H9 (cell line): ENCODE results near the gene ABCG2. TPM values are rescaled to one million over a fixed set of nuclear protein-coding genes. Genes with fewer than 3 reads are reported as not detected.

ENCODE experiments used
- DNase-seq: peaks from one replicate; pipeline ENCODE4 v3.0.0-alpha.2; 2017
- H2AFZ ChIP-seq: one replicate; pipeline ENCODE4 v1.6.1; 2013; ENCODE audit warnings: mild to moderate bottlenecking, low read length, control low read depth, moderate library complexity
- H2AK5ac ChIP-seq: 2 replicates; pipeline ENCODE4 v1.6.1; 2013; ENCODE audit warnings: low read length, control low read depth, mixed read lengths; ENCODE audit not compliant: insufficient read length
- H2BK120ac ChIP-seq: one replicate; pipeline ENCODE4 v1.6.1; 2013; ENCODE audit warnings: low read depth, mild to moderate bottlenecking, low read length, control low read depth, inconsistent platforms; ENCODE audit not compliant: poor library complexity, severe bottlenecking
- H2BK12ac ChIP-seq: 2 replicates; pipeline ENCODE4 v1.6.1; 2013; ENCODE audit warnings: low read length, control low read depth, mixed read lengths, low read depth; ENCODE audit not compliant: insufficient read length
- H2BK15ac ChIP-seq: 2 replicates; pipeline ENCODE4 v1.6.1; 2013; ENCODE audit warnings: low read depth, low read length, control low read depth
- H2BK20ac ChIP-seq: one replicate; pipeline ENCODE4 v1.6.1; 2013; ENCODE audit warnings: low read depth, mild to moderate bottlenecking, low read length, control low read depth, inconsistent platforms; ENCODE audit not compliant: poor library complexity, severe bottlenecking
- H2BK5ac ChIP-seq: 2 replicates; pipeline ENCODE4 v1.6.1; 2013; ENCODE audit warnings: low read length, control low read depth, mixed read lengths; ENCODE audit not compliant: insufficient read length
- H3K14ac ChIP-seq: 2 replicates; pipeline ENCODE4 v1.6.1; 2013; ENCODE audit warnings: low read length, control low read depth; ENCODE audit not compliant: insufficient read depth
- H3K18ac ChIP-seq: 2 replicates; pipeline ENCODE4 v1.6.1; 2013; ENCODE audit warnings: low read depth, mild to moderate bottlenecking, mixed read lengths, low read length, control low read depth; ENCODE audit not compliant: insufficient read length
- H3K23ac ChIP-seq: 2 replicates; pipeline ENCODE4 v1.6.1; 2013; ENCODE audit warnings: low read length, control low read depth, mixed read lengths, low read depth; ENCODE audit not compliant: insufficient read length
- H3K23me2 ChIP-seq: 2 replicates; pipeline ENCODE4 v1.6.1; 2013; ENCODE audit warnings: low read depth, mild to moderate bottlenecking, mixed read lengths, low read length, control low read depth; ENCODE audit not compliant: insufficient read length, poor library complexity, severe bottlenecking
- H3K27ac ChIP-seq: 2 replicates; pipeline ENCODE4 v1.5.1; 2013; ENCODE audit warnings: low read length, control low read depth, mixed read lengths, low read depth; ENCODE audit not compliant: insufficient read length
- H3K27me3 ChIP-seq: 2 replicates; pipeline ENCODE4 v1.6.1; 2013; ENCODE audit warnings: low read length, control low read depth, inconsistent platforms; ENCODE audit not compliant: insufficient read depth
- H3K4ac ChIP-seq: 2 replicates; pipeline ENCODE4 v1.6.1; 2013; ENCODE audit warnings: low read depth, mild to moderate bottlenecking, control low read depth, inconsistent platforms, low read length, moderate library complexity
- H3K4me1 ChIP-seq: 2 replicates; pipeline ENCODE4 v1.6.1; 2013; ENCODE audit warnings: low read length, control low read depth, inconsistent platforms; ENCODE audit not compliant: insufficient read depth
- H3K4me2 ChIP-seq: 2 replicates; pipeline ENCODE4 v1.6.1; 2013; ENCODE audit warnings: low read length, control low read depth, mixed read lengths; ENCODE audit not compliant: insufficient read length, insufficient read depth
- H3K56ac ChIP-seq: 2 replicates; pipeline ENCODE4 v1.6.1; 2013; ENCODE audit warnings: low read depth, mild to moderate bottlenecking, mixed read lengths, low read length, control low read depth; ENCODE audit not compliant: insufficient read length
- H3K79me1 ChIP-seq: 2 replicates; pipeline ENCODE4 v1.6.1; 2013; ENCODE audit warnings: low read depth, mild to moderate bottlenecking, moderate library complexity, low read length, control low read depth, inconsistent platforms; ENCODE audit not compliant: insufficient read depth, poor library complexity, severe bottlenecking
- H3K79me2 ChIP-seq: 2 replicates; pipeline ENCODE4 v1.6.1; 2013; ENCODE audit warnings: low read length, control low read depth, inconsistent platforms; ENCODE audit not compliant: insufficient read depth
- H3K9ac ChIP-seq: 2 replicates; pipeline ENCODE4 v1.6.1; 2013; ENCODE audit warnings: low read length, control low read depth, mixed read lengths; ENCODE audit not compliant: insufficient read length; ENCODE audit errors: extremely low read depth
- H3K9me3 ChIP-seq: one replicate; pipeline ENCODE4 v1.6.1; 2013; ENCODE audit warnings: low read depth, low read length, inconsistent platforms; ENCODE audit not compliant: control insufficient read depth
- H3T11ph ChIP-seq: one replicate; pipeline ENCODE4 v1.6.1; 2013; ENCODE audit warnings: mild to moderate bottlenecking, low read length, control low read depth, inconsistent platforms
- H4K20me1 ChIP-seq: one replicate; pipeline ENCODE4 v1.6.1; 2013; ENCODE audit not compliant: control insufficient read depth, insufficient read length, insufficient read depth
- H4K5ac ChIP-seq: 2 replicates; pipeline ENCODE4 v1.6.1; 2013; ENCODE audit warnings: low read depth, mild to moderate bottlenecking, mixed read lengths, low read length, control low read depth; ENCODE audit not compliant: insufficient read length
- H4K8ac ChIP-seq: replicated peaks from 2 replicates; pipeline ENCODE4 v1.6.1; 2013; ENCODE audit warnings: low read length, control low read depth, mixed read lengths, low read depth; ENCODE audit not compliant: insufficient read length
- H4K91ac ChIP-seq: 2 replicates; pipeline ENCODE4 v1.6.1; 2013; ENCODE audit warnings: low read depth, mild to moderate bottlenecking, moderate library complexity, mixed read lengths, low read length, control low read depth; ENCODE audit not compliant: insufficient read length
- H3K27ac Mint-ChIP-seq, 3 experiments: 2 replicates in 2 of 3; 3 replicates in 1 of 3; pipeline ENCODE4 v1.8.0; 2020 to 2021; ENCODE audit warnings: mixed read lengths in 3 of 3, mild to moderate bottlenecking in 1 of 3, moderate library complexity in 1 of 3
- H3K27me3 Mint-ChIP-seq: 2 replicates; pipeline ENCODE4 v1.8.0; 2021; ENCODE audit warnings: low read depth, mild to moderate bottlenecking, moderate library complexity, mixed read lengths
- H3K36me3 Mint-ChIP-seq, 3 experiments: 2 replicates in 2 of 3; 3 replicates in 1 of 3; pipeline ENCODE4 v1.8.0; 2020 to 2021; ENCODE audit warnings: low read depth in 3 of 3, mixed read lengths in 3 of 3; ENCODE audit not compliant: insufficient read depth in 1 of 3
- H3K4me1 Mint-ChIP-seq, 2 experiments: 2 replicates each; pipeline ENCODE4 v1.8.0; 2020; ENCODE audit warnings: mixed read lengths in 2 of 2
- H3K4me3 Mint-ChIP-seq, 2 experiments: 2 replicates in 1 of 2; 3 replicates in 1 of 2; pipeline ENCODE4 v1.8.0; 2020 to 2021; ENCODE audit warnings: mild to moderate bottlenecking in 2 of 2, mixed read lengths in 2 of 2, moderate library complexity in 1 of 2
- H3K9me3 Mint-ChIP-seq, 2 experiments: 2 replicates in 1 of 2; 3 replicates in 1 of 2; pipeline ENCODE4 v1.8.0; 2020; ENCODE audit warnings: mild to moderate bottlenecking in 2 of 2, mixed read lengths in 2 of 2, moderate library complexity in 1 of 2
- WGBS: extraction: QIAGEN DNeasy Blood & Tissue Kit; methylation state at CpG from one replicate; pipeline ENCODE4 v1.1.7; 2013; ENCODE audit warnings: missing lambda C conversion rate, low lambda C conversion rate, mixed read lengths; ENCODE audit not compliant: insufficient read length; ENCODE audit errors: extremely low coverage; 5-methylcytosine and 5-hydroxymethylcytosine counted together
- total RNA-seq: library from RNA; stranded (reverse); gene quantifications from 2 replicates; pipeline ENCODE4 v1.2.1, GENCODE V29; 2021
- TF ChIP-seq, protein P1 (sequence below): fragments of 200-600 bp; sonication (generic); conservative IDR thresholded peaks from 3 replicates; pipeline ENCODE4 v1.8.0; 2021; ENCODE audit warnings: antibody characterized with exemption, mild to moderate bottlenecking

ABCG2 gene
- total RNA-seq, 1 experiment from 2014 or later: 1.5 TPM

DNA sequence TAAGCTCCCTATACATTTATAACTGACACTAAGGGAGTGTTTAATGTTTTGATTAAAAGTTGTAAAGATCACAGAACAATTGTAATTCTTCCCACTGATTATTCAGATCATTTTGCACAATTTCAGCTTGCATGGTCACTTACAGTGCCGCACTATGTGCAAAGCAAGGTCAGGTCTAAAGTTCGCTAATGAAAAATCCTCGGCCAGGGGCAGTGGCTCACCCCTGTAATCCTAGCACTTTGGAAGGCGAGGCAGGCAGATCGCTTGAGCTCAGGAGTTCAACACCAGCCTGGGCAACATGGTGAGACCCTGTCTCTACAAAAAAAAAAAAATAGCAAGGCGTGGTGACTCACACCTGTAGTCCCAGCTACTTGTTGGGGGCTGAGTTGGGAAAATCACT lies 94.0 kb downstream of the ABCG2 start:
- no peaks in the 10 kb centered on the region for H3K9me3 ChIP-seq
- H3K9ac ChIP-seq: no peak overlapping the region
- no peak overlapping the region for H3K4me2 ChIP-seq
- no peak overlapping the region for H3T11ph ChIP-seq
- no peak overlapping the region for H4K5ac ChIP-seq
- DNase-seq: no peak
- H3K4me1 ChIP-seq: no peaks in the 10 kb centered on the region
- H2AK5ac ChIP-seq: no peak overlapping the region
- H3K9me3 Mint-ChIP-seq: peaks cover 3 to 5% of the 10 kb centered on the region in 2 experiments; a peak in 2 of 5 replicates
- H3K36me3 Mint-ChIP-seq: peaks cover 34 to 76% (median 66%) of the 10 kb centered on the region in 3 experiments
- no peaks in the 10 kb centered on the region for H3K27me3 Mint-ChIP-seq
- H4K20me1 ChIP-seq: no peaks in the 10 kb centered on the region
- no peak overlapping the region for H2BK20ac ChIP-seq
- H4K91ac ChIP-seq: no peak overlapping the region
- H2AFZ ChIP-seq: no peak overlapping the region
- TF ChIP-seq, protein P1, sequence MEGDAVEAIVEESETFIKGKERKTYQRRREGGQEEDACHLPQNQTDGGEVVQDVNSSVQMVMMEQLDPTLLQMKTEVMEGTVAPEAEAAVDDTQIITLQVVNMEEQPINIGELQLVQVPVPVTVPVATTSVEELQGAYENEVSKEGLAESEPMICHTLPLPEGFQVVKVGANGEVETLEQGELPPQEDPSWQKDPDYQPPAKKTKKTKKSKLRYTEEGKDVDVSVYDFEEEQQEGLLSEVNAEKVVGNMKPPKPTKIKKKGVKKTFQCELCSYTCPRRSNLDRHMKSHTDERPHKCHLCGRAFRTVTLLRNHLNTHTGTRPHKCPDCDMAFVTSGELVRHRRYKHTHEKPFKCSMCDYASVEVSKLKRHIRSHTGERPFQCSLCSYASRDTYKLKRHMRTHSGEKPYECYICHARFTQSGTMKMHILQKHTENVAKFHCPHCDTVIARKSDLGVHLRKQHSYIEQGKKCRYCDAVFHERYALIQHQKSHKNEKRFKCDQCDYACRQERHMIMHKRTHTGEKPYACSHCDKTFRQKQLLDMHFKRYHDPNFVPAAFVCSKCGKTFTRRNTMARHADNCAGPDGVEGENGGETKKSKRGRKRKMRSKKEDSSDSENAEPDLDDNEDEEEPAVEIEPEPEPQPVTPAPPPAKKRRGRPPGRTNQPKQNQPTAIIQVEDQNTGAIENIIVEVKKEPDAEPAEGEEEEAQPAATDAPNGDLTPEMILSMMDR: no peak
- no peak overlapping the region for H3K18ac ChIP-seq
- H3K27ac Mint-ChIP-seq: peak overlapping the region in 1 of 3 experiments; percentile 61; a peak in 1 of 7 replicates
- no peak overlapping the region for H3K4ac ChIP-seq
- WGBS: no CpG with 5 or more reads among the region's 6 CpGs
- no peak overlapping the region for H3K56ac ChIP-seq
- H3K79me1 ChIP-seq: no peaks in the 10 kb centered on the region
- no peak overlapping the region for H3K23ac ChIP-seq
- H4K8ac ChIP-seq: no peak overlapping the region
- no peaks in the 10 kb centered on the region for H3K4me1 Mint-ChIP-seq
- H3K27me3 ChIP-seq: no peaks in the 10 kb centered on the region
- H2BK120ac ChIP-seq: no peak overlapping the region
- no peak overlapping the region for H3K27ac ChIP-seq
- no peaks in the 10 kb centered on the region for H3K79me2 ChIP-seq
- H3K4me3 Mint-ChIP-seq: no peak overlapping the region
- no peak overlapping the region for H2BK5ac ChIP-seq
- no peaks in the 10 kb centered on the region for H3K23me2 ChIP-seq
- no peak overlapping the region for H3K14ac ChIP-seq
- no peak overlapping the region for H2BK15ac ChIP-seq
- no peak overlapping the region for H2BK12ac ChIP-seq
